CD14-positive monocyte (primary cell): ENCODE results near the gene CD6. TPM values are rescaled to one million over a fixed set of nuclear protein-coding genes. Genes with fewer than 3 reads are reported as not detected.
A peak's percentile ranks its signal among the peaks of the same experiment; 100 is the strongest.

ENCODE experiments used
- DNase-seq, 3 donors: peaks; one replicate each; pipeline ENCODE4 v3.0.0-alpha.2; 2011 to 2022
- H2AFZ ChIP-seq: 2 replicates; pipeline ENCODE4 v1.6.0; 2012; ENCODE audit warnings: mild to moderate bottlenecking, low read depth, low read length, inconsistent platforms; ENCODE audit not compliant: insufficient read depth, poor library complexity, severe bottlenecking
- H3K27ac ChIP-seq, 2 donors: 1 replicate in 1 of 2; 2 replicates in 1 of 2; pipeline ENCODE4 v1.5.1; 2012 to 2013; ENCODE audit warnings: low read length in 2 of 2, control low read depth in 1 of 2, inconsistent platforms in 1 of 2, low read depth in 1 of 2, mild to moderate bottlenecking in 1 of 2
- H3K27me3 ChIP-seq, 2 donors: one replicate each; pipeline versions ENCODE4 v1.6.0 to v1.6.1; 2011 to 2013; ENCODE audit warnings: low read length in 2 of 2; ENCODE audit not compliant: control insufficient read depth in 2 of 2, insufficient read depth in 2 of 2
- H3K36me3 ChIP-seq, 2 donors: replicated peaks in 1 of 2; 1 replicate in 1 of 2; 2 replicates in 1 of 2; pipeline versions ENCODE4 v1.5.1 to v1.6.1; 2012 to 2013; ENCODE audit warnings: low read length in 2 of 2, control low read depth in 1 of 2, inconsistent platforms in 1 of 2, mild to moderate bottlenecking in 1 of 2; ENCODE audit not compliant: insufficient read depth in 2 of 2, control insufficient read depth in 1 of 2
- H3K4me1 ChIP-seq, 2 donors: 1 replicate in 1 of 2; 2 replicates in 1 of 2; pipeline versions ENCODE4 v1.5.1 to v1.6.1; 2012 to 2013; ENCODE audit warnings: low read length in 2 of 2, control low read depth in 1 of 2, inconsistent platforms in 1 of 2, mild to moderate bottlenecking in 1 of 2, moderate library complexity in 1 of 2; ENCODE audit not compliant: insufficient read depth in 2 of 2, control insufficient read depth in 1 of 2
- H3K4me2 ChIP-seq: replicated peaks from 2 replicates; pipeline ENCODE3; 2012; ENCODE audit warnings: low read length, moderate library complexity, mild to moderate bottlenecking; ENCODE audit not compliant: poor library complexity, severe bottlenecking; ENCODE audit errors: extremely low read depth
- H3K4me3 ChIP-seq, 3 experiments: fragments of 200-600 bp in 1 of 3; sonication (generic) in 1 of 3; replicated peaks in 1 of 3; 1 replicate in 2 of 3; 2 replicates in 1 of 3; pipeline ENCODE4 v1.5.1; 2011 to 2013; ENCODE audit warnings: low read length in 3 of 3, mild to moderate bottlenecking in 3 of 3, control low read depth in 2 of 3, low read depth in 2 of 3, inconsistent platforms in 1 of 3, moderate library complexity in 1 of 3
- H3K79me2 ChIP-seq: 2 replicates; pipeline ENCODE4 v1.6.0; 2012; ENCODE audit warnings: mild to moderate bottlenecking, control low read depth, inconsistent platforms, low read length, moderate library complexity; ENCODE audit not compliant: insufficient read depth
- H3K9ac ChIP-seq: 2 replicates; pipeline ENCODE4 v1.6.0; 2017; ENCODE audit warnings: low read length, mild to moderate bottlenecking; ENCODE audit not compliant: insufficient read depth, poor library complexity, severe bottlenecking
- H3K9me3 ChIP-seq, 2 donors: replicated peaks in 1 of 2; 1 replicate in 1 of 2; 2 replicates in 1 of 2; pipeline versions ENCODE4 v1.5.1 to v1.6.1; 2012 to 2013; ENCODE audit warnings: low read length in 2 of 2, control low read depth in 1 of 2; ENCODE audit not compliant: control insufficient read depth in 1 of 2, insufficient read depth in 1 of 2
- H4K20me1 ChIP-seq: 2 replicates; pipeline ENCODE4 v1.6.0; 2012; ENCODE audit warnings: mild to moderate bottlenecking, low read length, control low read depth, moderate library complexity; ENCODE audit not compliant: insufficient read depth
- H3K27ac Mint-ChIP-seq, 7 donors: one replicate each; pipeline ENCODE4 v1.8.0; 2020; ENCODE audit warnings: mild to moderate bottlenecking in 7 of 7, mixed read lengths in 7 of 7, moderate library complexity in 6 of 7, inconsistent platforms in 2 of 7
- H3K27me3 Mint-ChIP-seq, 3 donors: one replicate each; pipeline ENCODE4 v1.8.0; 2021 to 2022; ENCODE audit warnings: low read depth in 3 of 3, mild to moderate bottlenecking in 3 of 3, mixed read lengths in 3 of 3, moderate library complexity in 3 of 3, inconsistent platforms in 1 of 3
- H3K36me3 Mint-ChIP-seq, 2 donors: one replicate each; pipeline ENCODE4 v1.8.0; 2020; ENCODE audit warnings: mixed read lengths in 2 of 2, inconsistent platforms in 1 of 2, mild to moderate bottlenecking in 1 of 2
- H3K4me1 Mint-ChIP-seq: one replicate; pipeline ENCODE4 v1.8.0; 2020; ENCODE audit warnings: mild to moderate bottlenecking, mixed read lengths
- H3K4me3 Mint-ChIP-seq, 2 donors: one replicate each; pipeline ENCODE4 v1.8.0; 2020; ENCODE audit warnings: mild to moderate bottlenecking in 2 of 2, mixed read lengths in 2 of 2, moderate library complexity in 1 of 2
- H3K9me3 Mint-ChIP-seq, 7 donors: one replicate each; pipeline ENCODE4 v1.8.0; 2020 to 2022; ENCODE audit warnings: mixed read lengths in 7 of 7, mild to moderate bottlenecking in 6 of 7, moderate library complexity in 6 of 7, inconsistent platforms in 2 of 7
- WGBS: methylation state at CpG from one replicate; pipeline ENCODE4 v1.1.5; 2013; ENCODE audit warnings: missing lambda C conversion rate; ENCODE audit not compliant: insufficient coverage; 5-methylcytosine and 5-hydroxymethylcytosine counted together
- intact Hi-C, 2 donors: fragments of 100-400 bp; cut with micrococcal nuclease; formaldehyde crosslinking; loops; one replicate each; pipeline versions ENCODE4 v1.15.0 to v1.15.1; 2023
- polyA plus RNA-seq, 3 donors: library from polyadenylated mRNA; depleted of rRNA in 1 of 3; unstranded in 2 of 3; stranded (reverse) in 1 of 3; fragments of 300-500 nt in 2 of 3; fragments of >200 nt in 1 of 3; fragmentation: Illumina TruSeq in 2 of 3; gene quantifications; 1 replicate in 2 of 3; 2 replicates in 1 of 3; pipeline ENCODE4 v1.2.3, GENCODE V29; 2012 to 2021
- TF ChIP-seq, protein P1 (sequence below): fragments of 200-600 bp; IDR thresholded peaks from one replicate; pipeline ENCODE4 v1.8.0; 2022; ENCODE audit warnings: antibody characterized with exemption, mild to moderate bottlenecking

Gene CD6
- polyA plus RNA-seq, 3 donors = 0.09 to 0.39 (median 0.39) TPM

DNA sequence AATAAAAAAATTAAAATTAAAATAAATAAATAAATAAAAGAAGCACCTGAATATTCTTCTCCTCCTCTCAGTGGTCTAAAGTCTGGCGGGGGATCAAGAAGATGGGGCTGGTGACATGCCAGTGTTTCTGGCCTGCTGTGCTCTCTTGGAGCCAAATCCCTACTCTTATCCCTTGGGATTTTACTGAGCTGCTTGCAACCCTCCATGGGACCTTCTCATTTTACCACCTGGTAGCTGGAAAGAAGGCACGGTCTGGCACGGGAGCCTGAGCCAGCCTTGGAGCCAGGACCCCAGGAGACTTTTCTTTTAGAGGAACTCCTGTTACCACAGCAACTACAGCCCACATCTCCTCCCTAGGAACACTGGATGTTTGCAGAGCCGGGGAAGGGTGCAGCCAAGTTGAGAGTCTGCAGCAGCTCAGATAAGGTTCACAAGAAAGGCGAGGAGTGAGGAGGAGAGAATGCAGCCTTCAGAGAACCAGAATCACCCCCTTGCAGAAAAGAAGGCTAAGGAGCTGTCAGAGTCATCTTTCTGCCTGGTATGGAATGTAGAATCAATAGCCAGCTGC lies 21.4 kb downstream of the CD6 start:
- Histone ChIP-seq H3K4me1 (peaks cover 0 to 7% of the 10 kb centered on the region in 2 donors), H3K27me3 (peaks cover 3 to 6% of the 10 kb centered on the region in 2 donors), H3K79me2 (no peaks in the 10 kb centered on the region), H3K9ac (no peak overlapping the region), H4K20me1 (no peaks in the 10 kb centered on the region), H3K9me3 (no peaks in the 10 kb centered on the region), H3K36me3 (no peaks in the 10 kb centered on the region), H2AFZ (no peak overlapping the region), H3K27ac (no peak overlapping the region), H3K4me3 (no peak overlapping the region), H3K4me2 (no peak overlapping the region)
- Mint-ChIP-seq H3K36me3 (no peaks in the 10 kb centered on the region), H3K27ac (no peak overlapping the region), H3K27me3 (peaks cover 20 to 36% (median 25%) of the 10 kb centered on the region in 3 donors), H3K4me1 (peaks cover 10% of the 10 kb centered on the region), H3K9me3 (no peaks in the 10 kb centered on the region), H3K4me3 (peak overlapping the region in 1 of 2 donors; percentile 65)
- TF ChIP-seq, protein P1, sequence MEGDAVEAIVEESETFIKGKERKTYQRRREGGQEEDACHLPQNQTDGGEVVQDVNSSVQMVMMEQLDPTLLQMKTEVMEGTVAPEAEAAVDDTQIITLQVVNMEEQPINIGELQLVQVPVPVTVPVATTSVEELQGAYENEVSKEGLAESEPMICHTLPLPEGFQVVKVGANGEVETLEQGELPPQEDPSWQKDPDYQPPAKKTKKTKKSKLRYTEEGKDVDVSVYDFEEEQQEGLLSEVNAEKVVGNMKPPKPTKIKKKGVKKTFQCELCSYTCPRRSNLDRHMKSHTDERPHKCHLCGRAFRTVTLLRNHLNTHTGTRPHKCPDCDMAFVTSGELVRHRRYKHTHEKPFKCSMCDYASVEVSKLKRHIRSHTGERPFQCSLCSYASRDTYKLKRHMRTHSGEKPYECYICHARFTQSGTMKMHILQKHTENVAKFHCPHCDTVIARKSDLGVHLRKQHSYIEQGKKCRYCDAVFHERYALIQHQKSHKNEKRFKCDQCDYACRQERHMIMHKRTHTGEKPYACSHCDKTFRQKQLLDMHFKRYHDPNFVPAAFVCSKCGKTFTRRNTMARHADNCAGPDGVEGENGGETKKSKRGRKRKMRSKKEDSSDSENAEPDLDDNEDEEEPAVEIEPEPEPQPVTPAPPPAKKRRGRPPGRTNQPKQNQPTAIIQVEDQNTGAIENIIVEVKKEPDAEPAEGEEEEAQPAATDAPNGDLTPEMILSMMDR = no peak
- no CpG with 5 or more reads among the region's 5 CpGs for WGBS
- intact Hi-C loops = no loop called here
- DNase-seq = no peak

DNA sequence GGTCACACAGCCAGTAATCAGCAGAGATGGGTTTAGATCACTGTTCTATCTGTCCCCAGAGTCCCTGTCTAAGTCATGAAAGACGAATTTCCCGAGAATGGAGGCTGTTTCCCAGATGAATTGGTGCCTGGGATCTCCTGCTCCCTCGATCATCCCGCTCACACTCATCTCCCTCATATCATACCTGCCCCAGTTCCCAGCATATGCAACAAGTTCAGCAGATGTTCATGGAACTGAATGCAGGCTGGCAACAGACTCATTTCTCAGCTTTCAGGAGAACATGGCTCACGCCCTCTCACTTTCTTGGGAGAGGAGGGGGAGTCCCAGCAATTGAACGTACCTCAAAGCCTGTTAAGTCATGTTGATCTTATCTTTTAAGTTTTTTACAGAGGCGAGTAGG lies 22.1 kb downstream of the CD6 start:
- intact Hi-C loops = no loop called here
- Mint-ChIP-seq H3K27ac (peak overlapping the region in 1 of 7 donors; percentile 9), H3K9me3 (no peaks in the 10 kb centered on the region), H3K27me3 (peaks cover 17 to 34% (median 24%) of the 10 kb centered on the region in 3 donors), H3K4me3 (peak overlapping the region in 1 of 2 donors; percentile 65), H3K36me3 (no peaks in the 10 kb centered on the region), H3K4me1 (peaks cover 10% of the 10 kb centered on the region)
- DNase-seq = no peak
- Histone ChIP-seq H4K20me1 (no peaks in the 10 kb centered on the region), H3K4me3 (no peak overlapping the region), H3K36me3 (no peaks in the 10 kb centered on the region), H3K4me2 (no peak overlapping the region), H2AFZ (no peak overlapping the region), H3K27me3 (peaks cover 3 to 6% of the 10 kb centered on the region in 2 donors), H3K4me1 (peaks cover 0 to 7% of the 10 kb centered on the region in 2 donors), H3K9me3 (no peaks in the 10 kb centered on the region), H3K27ac (no peak overlapping the region), H3K79me2 (no peaks in the 10 kb centered on the region), H3K9ac (no peak overlapping the region)
- 81% methylated on average over 4 of the region's 7 CpGs for WGBS
- TF ChIP-seq, protein P1 = no peak
